Right lung (tissue), 5 donors: ENCODE results near the gene NPAS1. TPM values are rescaled to one million over a fixed set of nuclear protein-coding genes. Genes with fewer than 3 reads are reported as not detected.
"Not testable (repeated sequence)": the region's sequence is repeated elsewhere in the genome, so short reads cannot be mapped to it uniquely, and the experiment has no call there.

ENCODE experiments used
- DNase-seq, 2 donors: peaks; one replicate each; pipeline ENCODE4 v3.0.0-alpha.2; 2013
- polyA plus RNA-seq, 5 donors: library from polyadenylated mRNA; unstranded; fragments of 120-200 nt; gene quantifications; one replicate each; pipeline versions ENCODE4 v1.2.1 to v1.2.3, GENCODE V29; 2013; ENCODE audit warnings: inconsistent platforms in 1 of 5, low replicate concordance in 1 of 5; ENCODE audit not compliant: insufficient read length in 5 of 5, insufficient read depth in 1 of 5

NPAS1 gene
- polyA plus RNA-seq, 5 donors: 0.70 to 1.9 (median 1.5) TPM

- DNase-seq: no peak
Measured at GRCh38 chr19:47075179-47075810, 55.7 kb downstream of the NPAS1 start.

GRCh38 chr19:47075941-47076340 is 56.3 kb downstream of the NPAS1 start:
- DNase-seq: peak; percentile 72 to 84

GRCh38 chr19:47078351-47078750 is 58.7 kb downstream of the NPAS1 start:
- DNase-seq: not testable (repeated sequence)

- no peak for DNase-seq
Measured at GRCh38 chr19:47081095-47081494, 61.5 kb downstream of the NPAS1 start.

GRCh38 chr19:47082493-47082892 is 62.9 kb downstream of the NPAS1 start:
- no peak for DNase-seq

- no peak for DNase-seq
Measured at GRCh38 chr19:47084879-47085439, 65.3 kb downstream of the NPAS1 start.

GRCh38 chr19:47086280-47086679 is 66.6 kb downstream of the NPAS1 start:
- DNase-seq: no peak

GRCh38 chr19:47089767-47090350 is 70.2 kb downstream of the NPAS1 start:
- DNase-seq: no peak

- DNase-seq: no peak
Measured at GRCh38 chr19:47093254-47093653, 73.6 kb downstream of the NPAS1 start.

- DNase-seq: no peak
Measured at GRCh38 chr19:47093841-47094240, 74.2 kb downstream of the NPAS1 start.

GRCh38 chr19:47094557-47095475 is 75.2 kb downstream of the NPAS1 start:
- no peak for DNase-seq

Other genes with a start within 250 kb of the NPAS1 start
- 100 to 1,000 TPM in 1 of 5 donors, 10 to 100 TPM in 4; 67.2 to 103 (median 73.2) TPM for gene SLC1A5, start 231.2 kb upstream of the NPAS1 start, polyA plus RNA-seq
- 100 to 1,000 TPM in 3 of 5 donors, 10 to 100 TPM in 2; 85.0 to 132 (median 108) TPM for gene AP2S1, start 169.0 kb upstream of the NPAS1 start, polyA plus RNA-seq
- gene ARHGAP35, start 158.8 kb upstream of the NPAS1 start, polyA plus RNA-seq: 10 to 100 TPM; 36.7 to 45.7 (median 41.0) TPM
- gene TMEM160, start 28.8 kb downstream of the NPAS1 start, polyA plus RNA-seq: 10 to 100 TPM in 2 of 5 donors, 1 to 10 TPM in 3; 9.3 to 21.9 (median 10.0) TPM
- gene ZC3H4, start 93.9 kb downstream of the NPAS1 start, polyA plus RNA-seq: 10 to 100 TPM; 31.0 to 46.8 (median 33.9) TPM
- gene SAE1, start 111.0 kb downstream of the NPAS1 start, polyA plus RNA-seq: 100 to 1,000 TPM in 2 of 5 donors, 10 to 100 TPM in 3; 86.7 to 115 (median 99.5) TPM
- 1 to 10 TPM in 4 of 5 donors, under 1 TPM in 1; 0.88 to 3.2 (median 2.1) TPM for gene BBC3, start 211.4 kb downstream of the NPAS1 start, polyA plus RNA-seq
- gene CCDC9, start 236.7 kb downstream of the NPAS1 start, polyA plus RNA-seq: 10 to 100 TPM; 17.4 to 32.7 (median 28.1) TPM